Thymus (tissue), 11 donors: ENCODE measurements around the gene PSAP. TPM values are rescaled to one million over a fixed set of nuclear protein-coding genes. Genes with fewer than 3 reads are reported as not detected.
"Not testable (repeated sequence)": the region's sequence is repeated elsewhere in the genome, so short reads cannot be mapped to it uniquely, and the experiment has no call there.

ENCODE experiments used
- DNase-seq, 9 donors: peaks; one replicate each; pipeline ENCODE4 v3.0.0-alpha.2; 2013; ENCODE audit warnings: low spot score in 9 of 9, low read depth in 6 of 9, missing footprints in 1 of 9
- H3K27ac ChIP-seq, 2 donors: one replicate each; pipeline ENCODE4 v1.5.1; 2013; ENCODE audit warnings: control low read depth in 1 of 2, low read depth in 1 of 2, low read length in 1 of 2, mild to moderate bottlenecking in 1 of 2, moderate library complexity in 1 of 2
- H3K27me3 ChIP-seq, 2 donors: one replicate each; pipeline ENCODE4 v1.5.1; 2013; ENCODE audit warnings: low read length in 1 of 2; ENCODE audit not compliant: control insufficient read depth in 2 of 2, insufficient read depth in 1 of 2
- H3K36me3 ChIP-seq, 2 donors: one replicate each; pipeline ENCODE4 v1.5.1; 2013; ENCODE audit warnings: low read length in 1 of 2, mild to moderate bottlenecking in 1 of 2, moderate library complexity in 1 of 2; ENCODE audit not compliant: control insufficient read depth in 2 of 2, insufficient read depth in 2 of 2
- H3K4me1 ChIP-seq, 2 donors: one replicate each; pipeline ENCODE4 v1.5.1; 2013; ENCODE audit warnings: low read length in 2 of 2; ENCODE audit not compliant: control insufficient read depth in 2 of 2, insufficient read depth in 2 of 2
- H3K4me3 ChIP-seq, 2 donors: one replicate each; pipeline ENCODE4 v1.5.1; 2013; ENCODE audit warnings: low read length in 2 of 2, control low read depth in 1 of 2, mild to moderate bottlenecking in 1 of 2
- H3K9me3 ChIP-seq, 2 donors: one replicate each; pipeline ENCODE4 v1.5.1; 2013; ENCODE audit warnings: low read length in 1 of 2, mild to moderate bottlenecking in 1 of 2; ENCODE audit not compliant: control insufficient read depth in 2 of 2, insufficient read depth in 1 of 2
- WGBS: extraction: QIAGEN DNeasy Blood & Tissue Kit; methylation state at CpG from one replicate; pipeline ENCODE4 v1.1.7; 2013; 5-methylcytosine and 5-hydroxymethylcytosine counted together
- polyA plus RNA-seq: library from polyadenylated mRNA; stranded (reverse); fragments of 200-250 nt; gene quantifications from one replicate; pipeline ENCODE4 v1.2.3, GENCODE V29; 2013
- total RNA-seq: library from RNA; stranded (reverse); fragments of 120-200 nt; gene quantifications from one replicate; pipeline ENCODE4 v1.2.4, GENCODE V29; 2013
- donor health status: healthy.

Gene PSAP
- total and polyA plus RNA-seq, 2 donors = 579 to 613 TPM

GRCh38 chr10:71889388-71889987 is 38.4 kb upstream of the PSAP start:
- 37% methylated on average over 9 of the region's 9 CpGs for WGBS
- DNase-seq = peak in 1 of 9 donors; percentile 56
- Histone ChIP-seq H3K36me3 (no peaks in the 10 kb centered on the region), H3K4me1 (peaks cover 19 to 56% of the 10 kb centered on the region in 2 donors), H3K4me3 (peak overlapping the region; percentile 71 to 81), H3K27ac (peak overlapping the region; percentile 84 to 91), H3K9me3 (no peaks in the 10 kb centered on the region), H3K27me3 (no peaks in the 10 kb centered on the region)

GRCh38 chr10:71888623-71889387 is 37.8 kb upstream of the PSAP start:
- under 1% methylated on average over 48 of the region's 48 CpGs for WGBS
- no peaks in the 10 kb centered on the region for H3K36me3 ChIP-seq
- H3K27me3 ChIP-seq = no peaks in the 10 kb centered on the region
- no peaks in the 10 kb centered on the region for H3K9me3 ChIP-seq
- peak in 7 of 9 donors; percentile 61 to 86 (median 65) for DNase-seq
- peak overlapping the region; percentile 71 to 81 for H3K4me3 ChIP-seq
- H3K27ac ChIP-seq = peak overlapping the region; percentile 84 to 91
- peaks cover 17 to 57% of the 10 kb centered on the region in 2 donors for H3K4me1 ChIP-seq

DNA sequence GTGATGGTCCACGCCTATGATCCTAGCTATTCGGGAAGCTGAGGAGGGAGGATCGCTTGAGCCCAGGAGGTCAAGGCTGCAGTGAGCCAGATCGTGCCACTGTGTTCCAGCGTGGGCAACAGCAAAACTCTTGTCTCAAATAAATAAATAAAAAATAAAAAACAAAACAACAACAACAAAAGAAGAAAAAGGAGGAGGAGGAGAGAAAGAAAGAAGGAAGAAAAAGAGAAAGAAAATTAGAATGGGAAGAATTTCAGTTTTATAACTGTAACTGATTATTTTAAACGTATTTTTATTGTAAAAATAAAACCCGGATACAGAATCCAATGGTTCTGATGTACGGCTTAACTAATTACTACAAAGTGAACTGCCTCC is 37.2 kb upstream of the PSAP start:
- DNase-seq = no peak
- H3K4me1 ChIP-seq = peaks cover 20 to 57% of the 10 kb centered on the region in 2 donors
- WGBS = 69% methylated on average over 8 of the region's 8 CpGs
- H3K4me3 ChIP-seq = peak overlapping the region; percentile 71 to 81
- no peaks in the 10 kb centered on the region for H3K9me3 ChIP-seq
- H3K36me3 ChIP-seq = no peaks in the 10 kb centered on the region
- H3K27ac ChIP-seq = peak overlapping the region in 1 of 2 donors; percentile 91
- no peaks in the 10 kb centered on the region for H3K27me3 ChIP-seq

DNA sequence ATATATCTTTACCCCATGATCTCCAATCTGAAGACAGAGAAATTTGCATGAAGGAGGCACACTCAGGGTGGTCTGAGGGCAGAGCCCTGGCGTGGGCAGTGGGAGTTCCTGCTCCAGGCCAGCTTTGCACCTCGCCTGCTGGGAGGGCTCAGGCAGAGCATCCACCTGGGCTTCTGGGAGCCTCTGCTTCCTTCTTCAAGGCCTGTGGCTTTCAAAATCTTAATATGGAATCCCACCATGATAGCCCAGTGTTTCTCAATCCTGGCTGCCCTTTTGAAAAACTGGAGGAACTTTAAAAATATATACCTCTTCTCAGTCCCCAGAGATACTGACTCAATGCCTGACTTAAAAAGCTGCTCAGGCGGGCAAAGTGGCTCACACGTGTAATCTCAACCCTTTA is 36.7 kb upstream of the PSAP start:
- DNase-seq = no peak
- H3K27ac ChIP-seq = peak overlapping the region; percentile 43 to 91
- 71% methylated on average over 4 of the region's 4 CpGs for WGBS

GRCh38 chr10:71882813-71883659 is 32.0 kb upstream of the PSAP start:
- peak in 1 of 9 donors; percentile 55 for DNase-seq
- Histone ChIP-seq H3K4me3 (no peak overlapping the region), H3K27me3 (no peaks in the 10 kb centered on the region), H3K36me3 (no peaks in the 10 kb centered on the region), H3K9me3 (no peaks in the 10 kb centered on the region), H3K27ac (peak overlapping the region; percentile 39 to 68), H3K4me1 (peaks cover 33 to 73% of the 10 kb centered on the region in 2 donors)
- WGBS = 73% methylated on average over 10 of the region's 10 CpGs

More for the DNA sequence above, 36.7 kb upstream of the PSAP start:
- H3K36me3 ChIP-seq = no peaks in the 10 kb centered on the region
- H3K4me1 ChIP-seq = peaks cover 24 to 61% of the 10 kb centered on the region in 2 donors
- peak overlapping the region; percentile 12 to 81 for H3K4me3 ChIP-seq
- H3K27me3 ChIP-seq = no peaks in the 10 kb centered on the region
- H3K9me3 ChIP-seq = no peaks in the 10 kb centered on the region

DNA sequence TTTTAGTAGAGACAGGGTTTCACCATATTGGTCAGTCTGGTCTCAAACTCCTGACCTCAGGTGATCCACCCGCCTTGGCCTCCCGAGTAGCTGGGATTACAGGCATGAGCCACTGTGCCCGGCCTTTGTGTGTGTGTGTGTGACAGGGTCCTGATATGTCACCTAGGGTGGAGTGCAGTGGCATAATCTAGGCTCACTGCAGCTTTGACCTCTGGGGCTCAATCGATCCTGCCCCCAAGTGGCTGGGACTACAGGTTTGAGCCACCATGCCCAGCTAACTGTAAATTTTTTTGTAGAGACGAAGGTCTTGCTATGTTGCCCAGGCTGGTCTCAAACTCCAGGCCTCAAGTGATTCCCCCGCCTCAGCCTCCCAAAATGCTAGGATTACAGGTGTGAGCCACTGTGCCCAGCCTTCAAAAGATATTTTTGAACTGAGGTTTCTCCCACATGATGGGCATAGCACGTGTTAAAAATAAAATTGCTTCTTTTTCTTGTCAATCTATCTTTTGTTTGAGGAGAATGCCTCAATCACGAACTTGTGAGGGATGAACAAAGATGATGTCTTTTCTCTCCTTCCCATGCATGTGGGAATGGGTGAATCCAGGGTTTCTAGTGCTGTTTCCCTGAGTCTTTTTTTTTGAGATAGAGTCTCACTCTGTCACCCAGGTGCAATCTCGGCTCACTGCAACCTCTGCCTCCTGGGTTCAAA is 30.8 kb upstream of the PSAP start:
- DNase-seq = no peak
- Histone ChIP-seq H3K27ac (peak overlapping the region in 1 of 2 donors; percentile 83), H3K4me3 (no peak overlapping the region), H3K9me3 (peaks cover 0 to 4% of the 10 kb centered on the region in 2 donors), H3K36me3 (no peaks in the 10 kb centered on the region), H3K27me3 (no peaks in the 10 kb centered on the region), H3K4me1 (peaks cover 37 to 80% of the 10 kb centered on the region in 2 donors)
- 68% methylated on average over 9 of the region's 9 CpGs for WGBS

DNA sequence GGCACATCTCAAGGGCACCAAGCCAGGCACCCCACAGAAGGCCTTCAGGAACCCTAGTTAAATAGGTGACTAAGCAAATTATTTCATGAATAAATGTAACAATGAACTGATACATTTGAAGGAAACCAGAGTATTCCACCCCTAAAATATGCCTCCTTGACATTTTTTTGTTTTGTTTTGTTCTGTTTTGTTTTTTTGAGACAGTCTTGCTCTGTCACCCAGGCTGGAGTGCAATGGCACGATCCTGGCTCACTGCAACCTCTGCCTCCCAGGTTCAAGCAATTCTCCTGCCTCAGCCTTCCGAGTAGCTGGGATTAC is 30.2 kb upstream of the PSAP start:
- not testable (repeated sequence) for H3K36me3 ChIP-seq, H3K27me3 ChIP-seq, DNase-seq, H3K4me3 ChIP-seq, H3K9me3 ChIP-seq
- 100% methylated on average over 2 of the region's 2 CpGs for WGBS
- H3K27ac ChIP-seq = peak overlapping the region in 1 of 2 donors; percentile 83
- peaks cover 40 to 84% of the 10 kb centered on the region in 2 donors for H3K4me1 ChIP-seq

DNA sequence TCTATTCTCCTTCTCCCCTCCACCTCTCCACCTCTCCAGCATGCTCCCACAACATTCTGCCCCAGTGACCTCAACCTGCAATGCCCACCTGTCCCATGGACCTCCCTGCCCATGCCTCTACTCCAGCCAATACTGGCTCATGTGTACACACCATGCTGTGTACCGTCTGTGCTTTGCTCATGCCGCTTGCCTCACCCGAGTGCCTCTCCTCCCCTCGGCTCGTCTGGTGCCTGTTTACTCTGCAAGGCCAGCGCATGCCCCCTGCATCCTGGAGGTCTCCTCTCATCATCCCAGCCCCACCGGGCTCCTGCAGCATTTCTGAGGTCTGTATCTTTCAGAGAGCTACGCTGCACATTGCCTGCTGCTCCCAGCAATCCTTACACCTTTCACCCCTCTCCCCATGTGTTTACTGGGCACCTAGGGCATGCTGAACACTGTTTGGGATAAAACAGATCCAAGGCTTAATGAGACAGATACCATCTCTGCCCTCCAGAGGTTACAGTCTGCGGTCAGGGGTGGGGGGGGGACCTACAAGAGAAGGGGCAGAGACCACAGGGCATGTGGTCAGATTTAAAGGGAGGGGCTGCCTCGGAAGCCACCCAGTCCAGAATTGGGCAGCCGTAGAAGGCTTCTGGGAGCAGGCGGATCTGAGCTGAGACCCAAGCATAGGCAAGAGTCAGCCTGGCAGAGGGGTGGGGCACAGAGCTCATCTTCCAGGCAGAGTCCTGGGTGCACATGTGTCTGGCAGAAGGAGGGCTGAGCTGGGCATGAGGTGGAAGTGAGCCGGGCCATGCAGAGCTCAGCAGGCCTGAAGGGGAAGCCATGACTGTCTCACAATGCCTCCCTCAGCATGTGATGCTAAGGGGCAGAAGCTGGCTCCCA is 29.6 kb upstream of the PSAP start:
- H3K9me3 ChIP-seq = peaks cover 0 to 4% of the 10 kb centered on the region in 2 donors
- H3K27ac ChIP-seq = peak overlapping the region; percentile 19 to 83

More for the DNA sequence above, 29.6 kb upstream of the PSAP start:
- Histone ChIP-seq H3K4me1 (peaks cover 40 to 84% of the 10 kb centered on the region in 2 donors), H3K36me3 (no peaks in the 10 kb centered on the region), H3K4me3 (no peak overlapping the region), H3K27me3 (no peaks in the 10 kb centered on the region)
- no peak for DNase-seq
- WGBS = 82% methylated on average over 13 of the region's 13 CpGs
